ENCODE measurements around the gene LHX3. TPM values are rescaled to one million over a fixed set of nuclear protein-coding genes. Genes with fewer than 3 reads are reported as not detected.

The LHX3 gene
- total and polyA plus RNA-seq, 8 donors = not detected

DNA sequence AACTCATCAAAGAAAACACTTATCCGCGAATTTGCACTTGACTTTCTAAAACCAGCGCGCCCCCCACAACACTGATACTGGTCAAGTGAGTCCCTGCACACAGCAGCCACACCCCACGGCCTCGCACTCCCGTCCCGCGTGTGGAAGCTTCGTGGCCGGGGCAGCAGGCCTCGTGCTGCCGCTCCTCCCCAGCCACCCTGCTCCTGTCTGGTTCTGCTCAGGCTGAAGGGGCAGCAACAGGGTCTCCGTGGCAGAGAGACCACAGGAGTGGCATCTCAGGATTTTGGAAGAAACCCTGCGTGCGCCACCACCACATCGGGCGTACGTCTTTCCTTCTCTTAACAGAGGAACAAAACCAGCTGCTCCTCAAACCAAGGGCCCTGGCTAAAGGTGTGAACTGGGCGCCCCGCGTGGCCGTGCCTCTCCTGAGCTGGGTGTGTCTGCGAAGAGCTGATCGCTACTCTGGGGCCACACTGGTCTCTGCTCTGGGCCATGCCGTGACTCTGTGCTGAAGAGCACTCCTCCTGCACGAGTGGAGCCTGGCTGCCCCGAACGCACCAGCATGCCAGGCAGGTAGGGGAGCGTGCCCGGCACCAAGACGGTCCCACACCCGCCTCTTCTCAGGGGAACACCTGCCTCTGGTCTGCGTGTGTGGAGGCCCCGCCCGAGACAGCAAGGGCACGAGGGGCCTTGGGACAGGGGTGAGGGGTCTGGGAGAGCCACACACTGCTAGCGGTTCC is 17.4 kb upstream of the LHX3 start:
- TF ChIP-seq POLR2AphosphoS5 (IDR thresholded peaks at IDR 0.05) (no peak), POLR2A (IDR thresholded peaks at IDR 0.05) (no peak), EP300 (IDR thresholded peaks at IDR 0.05) (no peak)
- TF ChIP-seq, protein P1, sequence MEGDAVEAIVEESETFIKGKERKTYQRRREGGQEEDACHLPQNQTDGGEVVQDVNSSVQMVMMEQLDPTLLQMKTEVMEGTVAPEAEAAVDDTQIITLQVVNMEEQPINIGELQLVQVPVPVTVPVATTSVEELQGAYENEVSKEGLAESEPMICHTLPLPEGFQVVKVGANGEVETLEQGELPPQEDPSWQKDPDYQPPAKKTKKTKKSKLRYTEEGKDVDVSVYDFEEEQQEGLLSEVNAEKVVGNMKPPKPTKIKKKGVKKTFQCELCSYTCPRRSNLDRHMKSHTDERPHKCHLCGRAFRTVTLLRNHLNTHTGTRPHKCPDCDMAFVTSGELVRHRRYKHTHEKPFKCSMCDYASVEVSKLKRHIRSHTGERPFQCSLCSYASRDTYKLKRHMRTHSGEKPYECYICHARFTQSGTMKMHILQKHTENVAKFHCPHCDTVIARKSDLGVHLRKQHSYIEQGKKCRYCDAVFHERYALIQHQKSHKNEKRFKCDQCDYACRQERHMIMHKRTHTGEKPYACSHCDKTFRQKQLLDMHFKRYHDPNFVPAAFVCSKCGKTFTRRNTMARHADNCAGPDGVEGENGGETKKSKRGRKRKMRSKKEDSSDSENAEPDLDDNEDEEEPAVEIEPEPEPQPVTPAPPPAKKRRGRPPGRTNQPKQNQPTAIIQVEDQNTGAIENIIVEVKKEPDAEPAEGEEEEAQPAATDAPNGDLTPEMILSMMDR (IDR thresholded peaks at IDR 0.05) = no peak
- no peak for DNase-seq
- no peak overlapping the region for H3K4me3 ChIP-seq
- no peaks in the 10 kb centered on the region for H3K27me3 ChIP-seq
- H3K36me3 ChIP-seq = peaks cover 20 to 81% (median 76%) of the 10 kb centered on the region in 4 donors
- 91 to 96% (median 95%) methylated on average over 28 to 38 of the region's 38 CpGs for WGBS, 5 donors
- no peak overlapping the region for H3K27ac ChIP-seq
- no peaks in the 10 kb centered on the region for H3K4me1 ChIP-seq
- H3K9me3 ChIP-seq = no peaks in the 10 kb centered on the region
- intact Hi-C loops (cut with DNase I; ENCODE audit: low total_unique reads) = no loop called here

GRCh38 chr9:136220017-136220729 is 15.2 kb upstream of the LHX3 start:
- intact Hi-C loops (cut with DNase I; ENCODE audit: low total_unique reads) = no loop called here
- no peak for DNase-seq
- Histone ChIP-seq H3K4me1 (no peaks in the 10 kb centered on the region), H3K27ac (no peak overlapping the region), H3K36me3 (peaks cover 20 to 96% (median 91%) of the 10 kb centered on the region in 4 donors), H3K27me3 (no peaks in the 10 kb centered on the region), H3K9me3 (no peaks in the 10 kb centered on the region), H3K4me3 (no peak overlapping the region)
- 79 to 90% (median 87%) methylated on average over 15 of the region's 15 CpGs for WGBS, 5 donors
- TF ChIP-seq POLR2AphosphoS5 (IDR thresholded peaks at IDR 0.05) (no peak), POLR2A (IDR thresholded peaks at IDR 0.05) (no peak), EP300 (IDR thresholded peaks at IDR 0.05) (no peak)
- TF ChIP-seq, protein P1 (IDR thresholded peaks at IDR 0.05) = no peak

DNA sequence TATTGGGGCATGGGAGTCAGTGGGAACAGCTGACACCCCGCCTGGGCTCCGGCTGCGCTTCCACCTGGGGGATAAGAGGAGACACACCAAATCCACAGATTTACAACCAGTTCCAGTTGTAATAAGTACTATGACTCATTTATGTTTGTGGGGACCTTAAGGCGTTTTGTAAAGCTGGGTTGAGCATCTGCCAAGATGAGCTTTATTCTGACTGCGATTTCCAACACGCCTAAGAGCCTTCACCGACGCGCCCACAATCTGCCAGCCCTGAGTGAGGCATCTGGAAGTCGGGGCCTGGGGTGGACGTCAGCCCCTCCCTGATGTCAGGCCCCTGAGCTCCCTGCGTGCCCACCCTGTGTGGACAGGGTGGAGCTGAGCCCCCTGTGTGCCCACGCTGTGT is 14.3 kb upstream of the LHX3 start:
- peaks cover 26 to 100% (median 95%) of the 10 kb centered on the region in 4 donors for H3K36me3 ChIP-seq
- no peaks in the 10 kb centered on the region for H3K4me1 ChIP-seq
- TF ChIP-seq, protein P1 (IDR thresholded peaks at IDR 0.05) = no peak
- H3K27me3 ChIP-seq = no peaks in the 10 kb centered on the region
- 86 to 96% (median 94%) methylated on average over 12 to 13 of the region's 13 CpGs for WGBS, 5 donors
- H3K27ac ChIP-seq = no peak overlapping the region
- peaks cover 0 to 2% (median under 1%) of the 10 kb centered on the region in 4 donors for H3K9me3 ChIP-seq
- DNase-seq = no peak
- intact Hi-C loops (cut with DNase I; ENCODE audit: low total_unique reads) = no loop called here
- H3K4me3 ChIP-seq = no peak overlapping the region

DNA sequence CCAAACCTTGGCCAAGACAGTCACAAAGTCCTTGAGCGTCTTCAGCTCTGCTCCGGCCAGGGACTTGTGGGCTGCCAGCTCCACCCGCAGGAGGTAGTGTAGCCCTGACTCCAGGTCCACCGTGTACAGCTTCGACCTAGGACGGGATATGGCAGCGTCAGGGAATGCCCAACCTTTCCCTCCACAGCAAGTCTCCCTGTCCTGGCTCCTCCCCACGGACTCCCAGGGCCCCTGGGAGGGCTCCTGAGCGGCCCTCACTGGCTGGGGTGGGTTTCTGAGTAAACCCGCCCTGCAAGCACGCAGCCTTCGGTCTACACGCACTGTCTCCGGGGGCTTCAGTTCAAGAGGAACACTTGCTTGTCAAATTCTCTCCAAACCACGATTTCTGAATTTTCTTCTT is 13.7 kb upstream of the LHX3 start:
- H3K9me3 ChIP-seq = peaks cover 0 to 7% (median 5%) of the 10 kb centered on the region in 4 donors
- no peak overlapping the region for H3K4me3 ChIP-seq
- WGBS, 5 donors = 87 to 95% (median 94%) methylated on average over 15 of the region's 15 CpGs
- intact Hi-C loops (cut with DNase I; ENCODE audit: low total_unique reads) = no loop called here
- DNase-seq = no peak
- no peak overlapping the region for H3K27ac ChIP-seq
- H3K4me1 ChIP-seq = no peaks in the 10 kb centered on the region
- TF ChIP-seq POLR2AphosphoS5 (IDR thresholded peaks at IDR 0.05) (no peak), POLR2A (IDR thresholded peaks at IDR 0.05) (no peak), EP300 (IDR thresholded peaks at IDR 0.05) (no peak)
- TF ChIP-seq, protein P1 (IDR thresholded peaks at IDR 0.05) = no peak
- peaks cover 31 to 100% (median 95%) of the 10 kb centered on the region in 4 donors for H3K36me3 ChIP-seq
- H3K27me3 ChIP-seq = no peaks in the 10 kb centered on the region

Data from stomach (tissue), 9 donors.